ENCODE data around the gene KNOP1.

KNOP1 gene

GRCh38 chr16:19706846-19707245 lies 11.2 kb downstream of the KNOP1 start:
- Histone ChIP-seq H2AFZ (ENCODE audit: low read depth, low read length) (no peak overlapping the region), H4K20me1 (ENCODE audit: insufficient read depth, low read length) (peaks cover 80% of the 10 kb centered on the region), H3K9ac (ENCODE audit: low read depth, low read length) (no peak overlapping the region), H3K27ac (ENCODE audit: low read length) (no peak overlapping the region), H3K4me3 (ENCODE audit: low read depth in 1 of 2, low read length in 2 of 2) (no peak overlapping the region), H3K9me3 (ENCODE audit: insufficient read depth, low read length, severe bottlenecking) (no peaks in the 10 kb centered on the region), H3K4me1 (ENCODE audit: insufficient read depth, low read length) (no peaks in the 10 kb centered on the region), H3K79me2 (ENCODE audit: insufficient read depth, low read length) (peaks cover 19% of the 10 kb centered on the region), H3K27me3 (ENCODE audit: insufficient read depth, low read length, poor library complexity) (no peaks in the 10 kb centered on the region), H3K4me2 (ENCODE audit: insufficient read depth, low read length) (no peak overlapping the region), H3K36me3 (ENCODE audit: insufficient read depth, low read length) (peaks cover 98% of the 10 kb centered on the region)
- DNase-seq: no peak
- no peak for ATAC-seq (ENCODE audit: insufficient read depth, low read depth)
- no peak for TF ChIP-seq CTCF (IDR thresholded peaks at IDR 0.05; ENCODE audit: borderline replicate concordance, extremely low read depth, low read length, poor library complexity, severe bottlenecking)
- no peak for TF ChIP-seq EZH2 (IDR thresholded peaks at IDR 0.05; ENCODE audit: borderline replicate concordance, low read depth, low read length, severe bottlenecking)

GRCh38 chr16:19705843-19706242 lies 12.2 kb downstream of the KNOP1 start:
- DNase-seq: no peak
- Histone ChIP-seq H2AFZ (ENCODE audit: low read depth, low read length) (no peak overlapping the region), H3K27me3 (ENCODE audit: insufficient read depth, low read length, poor library complexity) (no peaks in the 10 kb centered on the region), H3K4me3 (ENCODE audit: low read depth in 1 of 2, low read length in 2 of 2) (no peak overlapping the region), H4K20me1 (ENCODE audit: insufficient read depth, low read length) (peaks cover 73% of the 10 kb centered on the region), H3K79me2 (ENCODE audit: insufficient read depth, low read length) (peaks cover 12% of the 10 kb centered on the region), H3K4me2 (ENCODE audit: insufficient read depth, low read length) (no peak overlapping the region), H3K36me3 (ENCODE audit: insufficient read depth, low read length) (peaks cover 97% of the 10 kb centered on the region), H3K27ac (ENCODE audit: low read length) (no peak overlapping the region), H3K9me3 (ENCODE audit: insufficient read depth, low read length, severe bottlenecking) (no peaks in the 10 kb centered on the region), H3K4me1 (ENCODE audit: insufficient read depth, low read length) (no peaks in the 10 kb centered on the region), H3K9ac (ENCODE audit: low read depth, low read length) (no peak overlapping the region)
- no peak for ATAC-seq (ENCODE audit: insufficient read depth, low read depth)
- TF ChIP-seq CTCF (IDR thresholded peaks at IDR 0.05; ENCODE audit: borderline replicate concordance, extremely low read depth, low read length, poor library complexity, severe bottlenecking) (no peak), EZH2 (IDR thresholded peaks at IDR 0.05; ENCODE audit: borderline replicate concordance, low read depth, low read length, severe bottlenecking) (no peak)

GRCh38 chr16:19705146-19705501 lies 12.9 kb downstream of the KNOP1 start:
- no peak overlapping the region for H2AFZ ChIP-seq (ENCODE audit: low read depth, low read length)
- H3K27me3 ChIP-seq (ENCODE audit: insufficient read depth, low read length, poor library complexity): no peaks in the 10 kb centered on the region
- no peaks in the 10 kb centered on the region for H3K9me3 ChIP-seq (ENCODE audit: insufficient read depth, low read length, severe bottlenecking)
- no peak overlapping the region for H3K4me2 ChIP-seq (ENCODE audit: insufficient read depth, low read length)
- ATAC-seq (ENCODE audit: insufficient read depth, low read depth) (no peak), DNase-seq (no peak)
- no peaks in the 10 kb centered on the region for H3K4me1 ChIP-seq (ENCODE audit: insufficient read depth, low read length)
- TF ChIP-seq EZH2 (IDR thresholded peaks at IDR 0.05; ENCODE audit: borderline replicate concordance, low read depth, low read length, severe bottlenecking): no peak
- TF ChIP-seq CTCF (IDR thresholded peaks at IDR 0.05; ENCODE audit: borderline replicate concordance, extremely low read depth, low read length, poor library complexity, severe bottlenecking): no peak
- H3K36me3 ChIP-seq (ENCODE audit: insufficient read depth, low read length): peaks cover 97% of the 10 kb centered on the region
- no peak overlapping the region for H3K4me3 ChIP-seq (ENCODE audit: low read depth in 1 of 2, low read length in 2 of 2)
- no peak overlapping the region for H3K27ac ChIP-seq (ENCODE audit: low read length)
- peaks cover 69% of the 10 kb centered on the region for H4K20me1 ChIP-seq (ENCODE audit: insufficient read depth, low read length)
- peaks cover 14% of the 10 kb centered on the region for H3K79me2 ChIP-seq (ENCODE audit: insufficient read depth, low read length)
- no peak overlapping the region for H3K9ac ChIP-seq (ENCODE audit: low read depth, low read length)

All from DND-41 (cell line).